Midbrain (tissue), 1 donor: ENCODE results near the gene ZNF768.
"Not testable (repeated sequence)": the region's sequence is repeated elsewhere in the genome, so short reads cannot be mapped to it uniquely, and the experiment has no call there.

Experiments used
- DNase-seq: peaks from one replicate; lab custom pipeline; 2025; lab: John Stamatoyannopoulos, UW

ZNF768 gene

GRCh38 chr16:30533146-30533522, 6.8 kb upstream of the ZNF768 start:
- DNase-seq = no peak

GRCh38 chr16:30532285-30533145, 6.1 kb upstream of the ZNF768 start:
- DNase-seq = no peak

DNA sequence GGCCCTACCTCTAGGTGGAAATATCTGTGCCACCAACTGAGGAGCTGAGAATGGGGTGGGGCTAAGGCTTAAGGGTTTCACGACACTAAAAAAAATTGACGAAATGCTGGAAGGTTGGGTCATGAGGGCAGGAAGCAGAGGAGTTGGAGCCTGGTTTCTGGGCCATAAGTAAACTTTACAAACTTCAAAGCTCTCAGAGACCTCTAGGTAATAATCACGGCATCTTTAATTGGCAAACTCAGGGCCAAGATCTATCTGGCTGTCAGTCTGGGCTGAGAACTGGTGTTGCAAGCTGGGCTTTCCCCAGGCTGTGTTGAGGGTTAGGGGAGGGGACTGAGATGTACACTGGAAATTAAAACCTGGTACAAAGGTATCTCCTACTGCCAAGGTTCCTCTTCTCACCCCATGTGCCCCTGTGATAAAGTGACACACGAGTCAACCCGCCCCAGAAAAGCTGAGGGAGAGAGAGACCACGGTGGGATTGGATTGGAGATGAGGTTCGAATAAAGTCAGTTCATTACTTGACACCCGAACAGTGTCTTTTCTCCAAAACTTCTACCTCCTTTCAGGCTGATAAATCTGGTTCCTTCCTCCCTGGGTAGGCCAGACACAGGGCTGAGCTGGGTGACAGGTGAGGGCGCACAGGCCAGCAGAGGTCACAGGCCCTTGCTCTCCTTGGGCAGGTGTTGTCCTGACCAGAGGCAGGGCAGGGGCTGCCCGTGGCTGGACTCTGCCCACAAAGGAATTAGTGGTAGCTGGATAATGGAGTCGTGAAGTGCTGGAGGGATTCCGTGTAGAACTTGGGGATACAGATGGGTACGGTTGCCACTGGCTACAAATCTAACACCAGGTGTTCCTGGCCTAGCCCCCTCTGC, 4.0 kb upstream of the ZNF768 start:
- DNase-seq = no peak

DNA sequence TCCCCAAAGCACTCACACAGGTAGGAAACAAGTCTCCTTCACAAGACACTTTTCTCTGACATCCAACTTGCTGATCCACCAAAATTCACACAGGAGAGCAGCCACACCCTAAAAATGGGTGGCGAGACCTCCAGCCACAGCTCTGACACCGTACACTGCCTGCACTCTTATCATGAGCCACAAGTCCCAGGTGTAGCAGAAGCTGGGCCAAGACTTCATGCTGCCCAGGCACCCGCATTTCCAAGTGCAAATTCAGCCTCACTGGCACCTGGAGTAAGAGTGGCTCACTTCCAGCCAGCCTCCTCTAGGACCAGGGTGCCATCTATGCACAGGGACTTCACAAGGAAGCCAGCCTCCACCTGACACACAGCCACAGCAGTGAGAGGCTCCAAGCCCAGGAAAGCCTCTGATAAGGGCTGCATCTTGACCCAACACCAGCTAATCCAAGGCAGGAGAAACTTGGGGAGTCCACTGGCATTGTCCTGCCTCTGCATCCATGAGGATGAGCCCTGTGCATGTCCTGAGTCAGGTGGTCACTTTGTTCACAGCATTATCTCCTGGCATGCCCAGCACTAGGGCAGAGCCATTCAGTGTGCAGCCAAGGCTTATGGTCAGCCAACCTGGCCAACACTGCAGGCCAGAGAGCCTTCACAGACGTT, 2.6 kb upstream of the ZNF768 start:
- DNase-seq = no peak

DNA sequence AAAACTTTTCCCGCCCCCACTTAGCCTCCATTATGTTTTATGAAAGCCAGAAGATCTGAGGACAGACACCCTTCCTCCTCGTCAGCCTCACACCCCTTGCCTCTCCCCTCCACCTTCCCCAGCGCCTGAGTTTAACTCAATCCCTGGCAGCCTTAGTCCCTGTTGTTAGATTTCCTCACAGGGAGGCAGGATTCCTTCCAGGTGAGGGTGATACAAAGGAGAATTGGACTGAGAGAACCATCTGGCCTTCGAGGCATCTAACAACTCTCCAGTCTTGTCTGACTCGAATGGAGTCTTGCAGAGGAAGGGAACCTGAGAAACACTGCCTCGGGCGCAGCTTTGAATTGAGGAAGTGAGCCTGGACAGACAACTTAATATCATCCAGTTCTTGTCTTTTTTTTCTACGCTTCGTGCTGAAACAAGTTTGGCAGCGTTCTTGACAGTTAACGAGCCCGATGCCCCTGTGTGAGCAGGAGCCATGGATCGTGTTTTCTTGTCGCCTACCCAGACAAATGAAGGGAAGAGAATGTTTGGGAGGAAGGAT, 1.3 kb upstream of the ZNF768 start:
- DNase-seq = peak; percentile 53

DNA sequence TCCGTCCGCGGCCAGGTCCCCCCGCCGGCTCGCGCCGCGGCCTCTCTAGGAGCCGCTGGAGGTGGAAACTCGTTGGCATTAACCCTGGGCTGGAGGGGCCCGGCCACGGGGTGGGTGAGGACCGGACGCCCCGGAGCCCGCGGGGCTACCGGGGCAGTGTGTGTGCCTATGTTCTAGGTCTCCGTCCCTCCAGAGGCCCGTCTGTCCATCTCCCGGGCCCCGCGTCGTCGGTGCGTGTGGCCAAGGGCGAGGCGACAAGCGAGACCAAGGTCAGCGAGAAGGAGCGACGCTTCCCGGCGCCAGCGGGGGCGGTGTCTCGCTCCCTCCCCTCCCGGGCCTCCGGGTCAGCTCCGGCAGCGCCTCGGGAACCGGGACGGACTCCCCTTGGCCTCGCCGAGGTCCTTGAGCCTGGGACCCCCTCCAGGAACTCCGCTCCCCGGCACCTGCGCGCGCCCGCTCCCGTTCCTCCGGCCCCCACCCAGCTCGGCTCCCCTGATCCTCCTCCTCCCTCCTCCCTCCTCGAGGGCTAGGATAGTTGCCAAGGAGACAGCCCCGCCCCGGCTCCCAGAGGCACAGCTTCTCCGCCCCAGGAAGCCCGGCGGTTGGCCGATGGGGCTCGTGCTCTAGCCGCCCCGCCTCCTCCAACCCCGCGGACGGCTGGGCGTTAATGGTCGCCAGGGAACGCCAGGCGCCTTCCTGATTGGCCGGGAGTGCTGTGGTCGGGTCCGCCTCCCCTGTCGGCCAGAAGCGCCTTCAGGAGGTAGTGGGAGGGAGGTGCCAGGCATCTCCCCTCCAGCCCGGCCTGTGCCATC, 663 bp upstream of the ZNF768 start:
- peak; percentile 98 for DNase-seq

GRCh38 chr16:30525844-30526136, 576 bp downstream of the ZNF768 start:
- no peak for DNase-seq

GRCh38 chr16:30524575-30525568, 1.5 kb downstream of the ZNF768 start:
- no peak for DNase-seq

DNA sequence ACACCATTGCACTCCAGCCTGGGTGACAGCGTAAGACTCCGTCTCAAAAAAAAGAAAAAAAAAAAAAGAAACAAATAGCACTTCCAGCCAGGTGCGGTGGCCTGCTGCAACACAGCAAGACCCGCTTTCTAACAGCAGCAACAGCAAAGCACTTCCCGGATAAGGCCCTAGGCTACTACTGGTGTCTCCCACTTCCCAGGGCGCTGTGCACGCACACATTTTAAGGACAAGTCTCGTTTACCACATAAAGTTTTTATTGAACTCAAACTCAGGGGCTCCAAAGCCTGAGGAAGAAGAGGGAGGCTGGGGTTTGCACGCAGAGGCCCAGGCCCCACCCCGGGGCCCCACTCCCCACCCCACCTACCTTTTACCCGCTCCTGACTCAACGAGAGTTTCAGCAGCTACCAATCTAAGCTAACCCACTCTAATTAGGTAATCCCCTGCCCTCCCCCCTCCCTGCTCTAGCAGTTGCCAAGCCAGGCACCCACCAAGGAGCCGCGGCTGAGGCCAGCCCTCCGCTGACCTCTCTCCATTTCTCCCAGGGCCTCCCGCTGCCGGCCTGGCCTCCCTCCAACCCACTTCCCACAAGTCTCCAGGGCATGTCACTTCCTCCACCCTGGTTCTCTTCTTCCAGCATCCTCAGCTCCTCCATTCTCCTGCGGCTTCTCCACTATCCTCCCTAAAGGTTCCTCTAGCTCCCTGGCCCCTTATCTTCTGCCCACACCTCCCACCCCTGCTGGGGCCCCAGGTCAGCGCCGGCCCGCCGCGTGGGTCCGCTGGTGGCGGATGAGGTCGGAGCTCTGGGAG, 2.4 kb downstream of the ZNF768 start:
- DNase-seq = peak; percentile 2

DNA sequence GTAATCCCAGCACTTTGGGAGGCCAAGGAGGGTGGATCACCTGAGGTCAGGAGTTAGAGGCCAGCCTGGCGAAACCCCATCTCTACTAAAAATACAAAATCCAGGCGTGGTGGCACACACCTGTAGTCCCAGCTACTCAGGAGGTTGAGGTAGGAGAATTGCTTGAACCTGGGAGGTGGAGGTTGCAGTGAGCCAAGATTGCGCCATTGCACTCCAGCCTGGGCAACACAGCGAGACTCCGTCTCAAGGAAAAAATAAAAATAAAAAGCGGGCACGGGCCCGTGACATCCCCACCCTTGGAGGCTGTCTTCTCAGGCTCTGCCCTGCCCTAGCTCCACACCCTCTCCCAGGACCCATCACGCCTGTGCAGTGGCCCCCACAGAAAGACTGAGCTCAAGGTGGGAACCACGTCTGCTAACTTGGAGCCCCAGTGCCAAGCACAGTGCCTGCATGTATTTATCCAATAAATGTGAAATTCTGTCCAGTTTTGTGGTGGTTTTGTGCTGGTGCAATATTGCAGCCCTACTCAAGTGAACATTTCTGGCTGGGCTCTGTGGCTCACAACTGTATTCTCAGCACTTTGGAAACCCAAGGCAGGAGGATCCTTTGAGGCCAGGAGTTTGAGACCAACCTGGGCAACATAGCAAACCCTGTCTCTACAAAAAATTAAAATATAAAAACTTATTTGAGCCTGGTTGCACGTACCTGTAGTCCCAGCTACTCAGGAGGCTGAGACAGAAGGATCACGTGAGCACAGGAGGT, 3.5 kb downstream of the ZNF768 start:
- not testable (repeated sequence) for DNase-seq

DNA sequence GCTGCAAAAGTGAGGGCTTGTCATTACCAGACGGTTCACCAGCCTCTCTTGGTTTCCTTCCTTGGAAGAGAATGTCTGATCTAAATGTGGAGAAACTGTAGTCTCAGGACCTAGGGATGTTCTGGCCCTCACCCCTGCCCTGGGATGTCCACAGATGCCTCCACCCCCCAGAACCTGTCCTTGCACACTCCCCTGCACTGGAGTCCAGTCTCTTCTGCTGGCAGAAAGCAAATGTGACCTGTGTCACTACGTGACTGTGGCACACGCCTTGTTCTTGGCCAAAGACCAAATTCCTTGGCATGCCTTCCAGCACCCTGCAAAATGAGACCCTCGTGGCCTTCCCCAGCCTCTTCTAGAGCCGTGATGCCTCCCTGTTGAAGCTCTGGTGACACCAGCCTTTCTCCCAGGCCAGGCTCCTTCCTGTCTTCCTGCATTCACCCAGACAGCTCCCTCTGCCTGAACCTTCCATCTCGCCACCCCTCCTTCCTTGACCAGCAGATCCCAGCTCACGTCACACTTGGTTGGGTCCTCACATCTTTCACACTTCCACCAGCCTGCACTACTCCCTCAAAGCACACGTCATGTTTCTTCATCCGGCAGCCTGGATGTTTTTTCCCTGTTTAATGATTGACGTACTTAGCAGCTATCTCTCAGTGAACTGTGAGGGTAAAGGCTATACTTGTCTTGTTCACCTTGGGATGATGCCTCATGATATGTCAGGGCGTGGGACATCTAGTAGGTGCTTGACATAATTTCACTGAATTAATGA, 4.3 kb downstream of the ZNF768 start:
- no peak for DNase-seq

- no peak for DNase-seq
These were observed 4.9 kb downstream of the ZNF768 start for GRCh38 chr16:30521476-30521872.

DNA sequence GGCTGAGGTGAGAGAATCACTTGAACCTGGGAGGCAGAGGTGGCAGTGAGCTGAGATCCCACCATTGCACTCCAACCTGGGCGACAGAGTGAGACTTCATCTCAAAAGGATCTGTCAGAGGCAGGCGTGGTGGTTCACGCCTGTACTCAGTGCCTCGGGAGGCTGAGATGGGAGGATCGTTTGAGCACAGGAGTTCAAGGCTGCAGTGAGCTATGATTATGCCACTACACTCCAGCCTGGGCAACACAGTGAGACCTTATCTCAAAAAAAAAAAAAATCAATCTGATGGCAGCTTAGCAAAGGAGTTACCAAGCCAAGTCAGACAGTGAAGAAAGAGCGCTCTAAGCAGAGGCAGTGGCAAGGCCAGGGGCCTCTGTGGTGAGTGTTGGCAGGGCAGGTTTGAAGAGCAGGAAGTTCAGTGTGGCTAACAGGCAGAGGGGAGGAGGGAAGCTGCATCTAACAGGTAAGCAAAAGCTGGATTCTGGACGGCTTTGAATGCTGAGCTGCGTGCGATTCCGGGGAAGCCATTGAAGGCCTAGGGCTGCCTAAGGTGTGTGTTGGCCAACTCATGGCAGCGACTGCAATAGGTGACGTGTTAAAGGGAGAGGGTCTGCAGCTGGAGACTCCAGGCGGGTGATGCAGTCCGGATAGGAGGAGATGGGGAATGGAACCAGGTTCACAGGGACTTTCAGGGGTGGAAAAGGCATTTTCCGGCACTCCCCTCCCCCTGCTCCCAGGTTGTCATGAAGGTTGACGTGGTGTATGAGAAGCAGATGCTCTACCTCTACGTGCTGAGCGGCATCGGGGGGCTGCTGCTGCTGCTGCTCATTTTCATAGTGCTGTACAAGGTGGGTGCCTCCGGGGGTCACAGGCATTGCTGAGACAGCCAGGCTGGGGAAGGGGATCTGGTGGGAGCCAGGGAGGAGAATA, 7.0 kb downstream of the ZNF768 start:
- DNase-seq = no peak

- no peak for DNase-seq
These were observed 7.8 kb downstream of the ZNF768 start for GRCh38 chr16:30518552-30518951.

- DNase-seq = no peak
These were observed 11.1 kb downstream of the ZNF768 start for GRCh38 chr16:30515275-30515674.

DNA sequence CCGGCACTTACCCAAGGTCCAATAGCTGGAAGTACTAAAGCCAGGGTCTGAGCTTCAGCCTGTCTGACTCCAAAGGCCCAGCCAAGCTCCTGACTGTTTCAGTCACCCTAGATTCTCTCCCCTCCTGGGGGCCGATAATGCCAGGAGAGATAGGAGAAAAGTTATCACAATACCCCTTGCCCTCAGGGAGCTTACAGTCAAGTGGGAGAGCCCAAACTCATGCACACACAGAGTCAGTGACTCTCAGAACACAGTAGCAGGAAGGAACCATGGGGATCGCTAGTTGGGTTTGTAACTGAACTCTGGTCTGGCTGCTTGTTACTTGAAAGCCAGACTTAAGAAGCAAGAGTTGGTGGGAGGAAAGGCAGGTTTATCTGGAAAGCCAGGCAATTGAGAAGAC, 14.9 kb downstream of the ZNF768 start:
- DNase-seq = no peak
